Cerebellar cortex (tissue), 1 donor: ENCODE measurements around the gene WIPF3.
A peak's percentile ranks its signal among the peaks of the same experiment; 100 is the strongest.
"Not testable (repeated sequence)": the region's sequence is repeated elsewhere in the genome, so short reads cannot be mapped to it uniquely, and the experiment has no call there.

Experiments used
- DNase-seq: peaks from one replicate; pipeline ENCODE4 v3.0.0-alpha.2; 2015; ENCODE audit warnings: low spot score

Gene WIPF3

GRCh38 chr7:29955075-29955792 is 148.9 kb downstream of the WIPF3 start:
- peak; percentile 66 for DNase-seq

- no peak for DNase-seq
These were observed 149.6 kb downstream of the WIPF3 start for GRCh38 chr7:29955799-29956486.

- DNase-seq: no peak
These were observed 150.2 kb downstream of the WIPF3 start for GRCh38 chr7:29956487-29956836.

GRCh38 chr7:29957521-29958310 is 151.4 kb downstream of the WIPF3 start:
- DNase-seq: peak; percentile 98

- no peak for DNase-seq
These were observed 152.5 kb downstream of the WIPF3 start for GRCh38 chr7:29958667-29959358.

- not testable (repeated sequence) for DNase-seq
These were observed 155.3 kb downstream of the WIPF3 start for GRCh38 chr7:29961611-29962010.

GRCh38 chr7:29962035-29962434 is 155.7 kb downstream of the WIPF3 start:
- DNase-seq: no peak

GRCh38 chr7:29965030-29965429 is 158.7 kb downstream of the WIPF3 start:
- peak; percentile 34 for DNase-seq
